IMR-90 (cell line): ENCODE results near the gene PEX26. TPM values are rescaled to one million over a fixed set of nuclear protein-coding genes. Genes with fewer than 3 reads are reported as not detected.

Experiments used
- ATAC-seq: fragments of 200-7000 bp; cut with Tn5 transposase; 2 replicates; pipeline ENCODE4 v1.9.1; 2020; ENCODE audit warnings: low read depth, mild to moderate bottlenecking, moderate library complexity
- BruUV-seq: library from RNA; stranded (reverse); fragments of 400-500 nt; replicated peaks from 2 replicates; lab custom pipeline; 2021; lab: Mats Ljungman, UMichigan
- CTCF ChIA-PET: fragments of 300-600 bp; formaldehyde crosslinking; extraction: SDS; loops from one replicate; lab custom pipeline; 2021; ENCODE audit warnings: antibody characterized with exemption; lab: Yijun Ruan, JAX
- POLR2A ChIA-PET: fragments of 300-600 bp; sonication (Branson Sonifier 250); formaldehyde crosslinking; loops from one replicate; lab custom pipeline; 2022; ENCODE audit warnings: antibody characterized with exemption; ENCODE audit not compliant: unreplicated experiment; lab: Charles Lee
- DNase-seq: peaks from one replicate; pipeline ENCODE4 v3.0.0; 2013
- H2AFZ ChIP-seq: replicated peaks from 2 replicates; pipeline ENCODE3; 2013; ENCODE audit warnings: low read length, mild to moderate bottlenecking; ENCODE audit not compliant: poor library complexity
- H2AK5ac ChIP-seq: 2 replicates; pipeline ENCODE4 v1.6.1; 2013; ENCODE audit warnings: low read depth, low read length, inconsistent platforms
- H2AK9ac ChIP-seq: replicated peaks from 2 replicates; pipeline ENCODE3; 2013; ENCODE audit warnings: mild to moderate bottlenecking, low read depth, low read length, moderate library complexity; ENCODE audit not compliant: poor library complexity
- H2BK120ac ChIP-seq: 2 replicates; pipeline ENCODE4 v1.6.1; 2013; ENCODE audit warnings: low read depth, low read length, inconsistent platforms
- H2BK15ac ChIP-seq: 3 replicates; pipeline ENCODE4 v1.6.1; 2013; ENCODE audit warnings: low read depth, low read length, inconsistent platforms
- H2BK20ac ChIP-seq: 2 replicates; pipeline ENCODE4 v1.6.1; 2013; ENCODE audit warnings: low read depth, mild to moderate bottlenecking, inconsistent platforms, low read length, moderate library complexity
- H2BK5ac ChIP-seq: 2 replicates; pipeline ENCODE4 v1.6.1; 2013; ENCODE audit warnings: mild to moderate bottlenecking, low read depth, low read length, inconsistent platforms; ENCODE audit not compliant: poor library complexity, severe bottlenecking
- H3K14ac ChIP-seq: replicated peaks from 2 replicates; pipeline ENCODE4 v1.6.1; 2013; ENCODE audit warnings: low read depth, low read length, inconsistent platforms
- H3K18ac ChIP-seq: 2 replicates; pipeline ENCODE4 v1.6.1; 2013; ENCODE audit warnings: low read depth, low read length, control low read depth
- H3K23ac ChIP-seq: 2 replicates; pipeline ENCODE4 v1.6.1; 2013; ENCODE audit warnings: low read depth, low read length, inconsistent platforms
- H3K27ac ChIP-seq: 2 replicates; pipeline ENCODE4 v1.5.1; 2013; ENCODE audit warnings: mild to moderate bottlenecking, control low read depth, low read length; ENCODE audit not compliant: insufficient read depth
- H3K27me3 ChIP-seq: 2 replicates; pipeline ENCODE4 v1.6.1; 2013; ENCODE audit warnings: low read length; ENCODE audit not compliant: control insufficient read depth, insufficient read depth
- H3K36me3 ChIP-seq: 2 replicates; pipeline ENCODE4 v1.6.1; 2013; ENCODE audit warnings: low read length, mixed read lengths; ENCODE audit not compliant: control insufficient read depth, insufficient read depth
- H3K4ac ChIP-seq: 2 replicates; pipeline ENCODE4 v1.6.1; 2013; ENCODE audit warnings: low read depth, low read length, inconsistent platforms
- H3K4me1 ChIP-seq: 2 replicates; pipeline ENCODE4 v1.6.1; 2013; ENCODE audit warnings: low read length, mixed read lengths; ENCODE audit not compliant: control insufficient read depth, insufficient read depth
- H3K4me2 ChIP-seq: 2 replicates; pipeline ENCODE4 v1.6.1; 2013; ENCODE audit warnings: low read depth, mild to moderate bottlenecking, control low read depth, low read length, moderate library complexity
- H3K4me3 ChIP-seq: 2 replicates; pipeline ENCODE4 v1.5.1; 2013; ENCODE audit warnings: low read depth, mild to moderate bottlenecking, control low read depth, low read length, moderate library complexity; ENCODE audit not compliant: insufficient read depth
- H3K56ac ChIP-seq: 2 replicates; pipeline ENCODE4 v1.6.1; 2013; ENCODE audit warnings: low read length, inconsistent platforms; ENCODE audit not compliant: insufficient read depth; ENCODE audit errors: extremely low read depth
- H3K79me1 ChIP-seq, 2 experiments: 2 replicates each; pipeline ENCODE4 v1.6.1; 2013; ENCODE audit warnings: low read length in 2 of 2, inconsistent platforms in 1 of 2, low read depth in 1 of 2
- H3K9ac ChIP-seq: 2 replicates; pipeline ENCODE4 v1.6.1; 2013; ENCODE audit warnings: low read depth, low read length, control low read depth
- H3K9me1 ChIP-seq: 2 replicates; pipeline ENCODE4 v1.6.1; 2013; ENCODE audit warnings: low read length, inconsistent platforms; ENCODE audit not compliant: insufficient read depth
- H3K9me3 ChIP-seq: 2 replicates; pipeline ENCODE4 v1.6.1; 2013; ENCODE audit warnings: low read length; ENCODE audit not compliant: control insufficient read depth, insufficient read depth
- H4K20me1 ChIP-seq: 2 replicates; pipeline ENCODE4 v1.6.1; 2013; ENCODE audit warnings: low read length, inconsistent platforms; ENCODE audit not compliant: insufficient read depth
- H4K5ac ChIP-seq: 2 replicates; pipeline ENCODE4 v1.6.1; 2013; ENCODE audit warnings: mild to moderate bottlenecking, low read depth, low read length, control low read depth
- H4K8ac ChIP-seq, 2 experiments: 2 replicates each; pipeline ENCODE4 v1.6.1; 2013; ENCODE audit warnings: low read depth in 2 of 2, low read length in 2 of 2, control low read depth in 1 of 2, inconsistent platforms in 1 of 2
- H4K91ac ChIP-seq: 2 replicates; pipeline ENCODE4 v1.6.1; 2013; ENCODE audit warnings: low read depth, low read length, inconsistent platforms; ENCODE audit not compliant: insufficient read depth
- SMC3 ChIP-seq: fragments of 150-350 bp; IDR thresholded peaks from 2 replicates; pipeline ENCODE4 v1.6.1; 2016; ENCODE audit warnings: low read depth, mild to moderate bottlenecking, antibody characterized with exemption, low read length, moderate library complexity
- WGBS, 2 experiments: methylation state at CpG; one replicate each; pipeline versions ENCODE4 v1.1.5 to v1.1.7; 2013; ENCODE audit warnings: missing lambda C conversion rate in 2 of 2; ENCODE audit not compliant: insufficient read length in 1 of 2; ENCODE audit errors: extremely low coverage in 2 of 2; 5-methylcytosine and 5-hydroxymethylcytosine counted together
- dilution Hi-C: fragments of 300-500 bp; cut with HindIII; formaldehyde crosslinking; loops from one replicate; pipeline ENCODE4 v1.14.3; 2018; ENCODE audit warnings: low sequenced_read_pairs; ENCODE audit not compliant: unreplicated experiment
- in situ Hi-C: fragments of 300-500 bp; cut with MboI; formaldehyde crosslinking; loops from 3 replicates; pipeline ENCODE4 v1.14.3; 2019; ENCODE audit warnings: low sequenced_read_pairs, inconsistent platforms, mixed read lengths
- intact Hi-C: fragments of 100-400 bp; cut with micrococcal nuclease; formaldehyde crosslinking; loops from 2 replicates; pipeline ENCODE4 v1.10.0; 2022
- polyA plus RNA-seq, 3 experiments: library from polyadenylated mRNA; depleted of rRNA; stranded (reverse); fragments of >200 nt; gene quantifications; 2 replicates each; pipeline ENCODE4 v1.2.3, GENCODE V29; 2012; ENCODE audit warnings: low replicate concordance in 1 of 3
- total RNA-seq: library from RNA; depleted of rRNA; stranded (reverse); fragments of >200 nt; gene quantifications from 2 replicates; pipeline ENCODE4 v1.2.3, GENCODE V29; 2012
- TF ChIP-seq, protein P1 (sequence below): conservative IDR thresholded peaks from 2 replicates; pipeline ENCODE4 v1.5.1; 2012; ENCODE audit warnings: mild to moderate bottlenecking, low read depth, low read length, improper control_type of control experiment

PEX26 gene
- total and polyA plus RNA-seq, 2 of the 4 experiments (the other 2 are of a cell fraction) = 12.2 to 18.5 TPM

DNA sequence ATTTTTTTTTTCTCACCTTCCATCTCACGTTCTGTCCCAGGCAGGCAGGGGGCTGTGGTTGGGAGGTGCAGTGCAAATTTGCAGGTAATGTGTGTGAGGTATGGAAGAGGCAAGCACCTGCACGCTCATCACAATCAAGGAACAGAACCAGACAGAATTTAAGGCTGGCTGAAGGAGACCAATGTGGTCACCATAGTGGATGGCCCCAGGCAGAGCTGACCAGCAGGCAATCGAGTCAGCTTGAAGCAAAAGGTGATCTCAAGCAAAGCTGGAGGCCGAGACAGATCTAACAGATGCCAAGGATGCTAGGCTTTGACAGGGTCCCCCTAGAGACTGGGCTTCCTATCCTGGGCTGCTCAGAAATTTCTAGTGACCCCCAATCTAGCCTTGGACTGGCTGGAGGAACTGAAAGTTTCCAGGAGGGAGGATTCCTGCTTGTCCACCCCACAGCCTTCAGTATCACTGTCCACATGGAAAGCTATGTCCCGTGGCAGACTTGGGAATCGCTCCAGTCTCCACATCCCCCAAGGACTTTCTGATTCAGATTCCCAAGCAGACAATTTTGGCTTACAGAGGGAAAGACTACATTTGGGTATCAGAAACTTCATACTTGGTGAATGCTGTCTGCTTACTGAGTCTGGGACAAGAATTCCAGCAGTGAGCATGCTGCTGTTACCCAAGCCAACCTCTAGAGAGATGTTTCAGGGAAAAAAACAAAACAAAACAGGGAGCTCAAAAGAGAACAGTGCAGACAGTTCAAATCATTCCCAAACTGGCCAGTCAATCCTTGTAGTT, 44.4 kb upstream of the PEX26 start:
- peaks cover 16% of the 10 kb centered on the region for H3K9me1 ChIP-seq
- peak overlapping the region; percentile 54; the same call in 1 of the 2 replicates for H3K18ac ChIP-seq
- WGBS, 2 experiments = 96% methylated on average over 3 of the region's 6 CpGs; no CpG with 5 or more reads in 1 of the 2 experiments
- H3K4me2 ChIP-seq = no peak overlapping the region
- no peaks in the 10 kb centered on the region for H3K79me1 ChIP-seq
- peak overlapping the region; percentile 83 for H2BK20ac ChIP-seq
- TF ChIP-seq SMC3 = no peak; the same call in 1 of the 2 replicates
- TF ChIP-seq, protein P1, sequence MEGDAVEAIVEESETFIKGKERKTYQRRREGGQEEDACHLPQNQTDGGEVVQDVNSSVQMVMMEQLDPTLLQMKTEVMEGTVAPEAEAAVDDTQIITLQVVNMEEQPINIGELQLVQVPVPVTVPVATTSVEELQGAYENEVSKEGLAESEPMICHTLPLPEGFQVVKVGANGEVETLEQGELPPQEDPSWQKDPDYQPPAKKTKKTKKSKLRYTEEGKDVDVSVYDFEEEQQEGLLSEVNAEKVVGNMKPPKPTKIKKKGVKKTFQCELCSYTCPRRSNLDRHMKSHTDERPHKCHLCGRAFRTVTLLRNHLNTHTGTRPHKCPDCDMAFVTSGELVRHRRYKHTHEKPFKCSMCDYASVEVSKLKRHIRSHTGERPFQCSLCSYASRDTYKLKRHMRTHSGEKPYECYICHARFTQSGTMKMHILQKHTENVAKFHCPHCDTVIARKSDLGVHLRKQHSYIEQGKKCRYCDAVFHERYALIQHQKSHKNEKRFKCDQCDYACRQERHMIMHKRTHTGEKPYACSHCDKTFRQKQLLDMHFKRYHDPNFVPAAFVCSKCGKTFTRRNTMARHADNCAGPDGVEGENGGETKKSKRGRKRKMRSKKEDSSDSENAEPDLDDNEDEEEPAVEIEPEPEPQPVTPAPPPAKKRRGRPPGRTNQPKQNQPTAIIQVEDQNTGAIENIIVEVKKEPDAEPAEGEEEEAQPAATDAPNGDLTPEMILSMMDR = peak; percentile 11; the same call in 1 of the 2 replicates
- H4K20me1 ChIP-seq = peaks cover 5% of the 10 kb centered on the region; the same call in 1 of the 2 replicates
- H2AFZ ChIP-seq = peak overlapping the region; percentile 48
- H2BK5ac ChIP-seq = peak overlapping the region; percentile 27
- no peak overlapping the region for H3K4me3 ChIP-seq
- no peaks in the 10 kb centered on the region for H3K9me3 ChIP-seq
- H3K4ac ChIP-seq = peak overlapping the region; percentile 65
- peak overlapping the region; percentile 77 for H2BK120ac ChIP-seq
- DNase-seq (peak; percentile 41), ATAC-seq (peak; percentile 38)
- no peak overlapping the region for H3K56ac ChIP-seq
- peak overlapping the region; percentile 34; the same call in 2 of the 3 replicates for H2BK15ac ChIP-seq
- H3K4me1 ChIP-seq = peaks cover 13% of the 10 kb centered on the region
- intact Hi-C loops (no loop called here), in situ Hi-C loops (no loop called here), dilution Hi-C loops (no loop called here)
- H2AK9ac ChIP-seq = peak overlapping the region; percentile 11
- H3K27me3 ChIP-seq = no peaks in the 10 kb centered on the region
- 0 out of 2 replicates have a peak overlapping the region, but pooled peaks have one; percentile 19 for H3K23ac ChIP-seq
- no peaks in the 10 kb centered on the region for H3K36me3 ChIP-seq
- peak overlapping the region; percentile 25; the same call in 1 of the 2 replicates for H4K5ac ChIP-seq
- peak overlapping the region; percentile 26 for H4K91ac ChIP-seq
- H3K14ac ChIP-seq = peak overlapping the region; percentile 44
- ChIA-PET CTCF (interaction anchor here (0.6 to 3.2 kb wide), 7 partner anchors 9 to 204 kb away, joined by 3 to 16 read pairs (median 3); partner anchors contain the start of genes MICAL3 and PEX26), POLR2A (no interaction called here)
- H2AK5ac ChIP-seq = peak overlapping the region; percentile 60
- BruUV-seq = no TSS peak
- peak overlapping the region in 1 of 2 experiments; percentile 25; a peak in 1 of 4 replicates for H4K8ac ChIP-seq
- 0 out of 2 replicates have a peak overlapping the region, but pooled peaks have one; percentile 4 for H3K27ac ChIP-seq
- H3K9ac ChIP-seq = no peak overlapping the region
